Neural crest cell (in vitro differentiated cells): ENCODE measurements around the gene SORBS2. TPM values are rescaled to one million over a fixed set of nuclear protein-coding genes. Genes with fewer than 3 reads are reported as not detected.
A peak's percentile ranks its signal among the peaks of the same experiment; 100 is the strongest.

Source experiments
- DNase-seq: peaks from one replicate; pipeline ENCODE4 v3.0.0; 2021; ENCODE audit warnings: low read depth, mixed read lengths, low spot score
- H3K27ac Mint-ChIP-seq: one replicate; pipeline ENCODE4 v1.8.0; 2021; ENCODE audit warnings: mild to moderate bottlenecking, mixed read lengths; ENCODE audit not compliant: unreplicated experiment
- H3K27me3 Mint-ChIP-seq: 2 replicates; pipeline ENCODE4 v1.8.0; 2021; ENCODE audit warnings: low read depth, mild to moderate bottlenecking, mixed read lengths
- H3K36me3 Mint-ChIP-seq: 2 replicates; pipeline ENCODE4 v1.8.0; 2021; ENCODE audit warnings: low read depth, mild to moderate bottlenecking, mixed read lengths
- H3K4me1 Mint-ChIP-seq: 2 replicates; pipeline ENCODE4 v1.8.0; 2021; ENCODE audit warnings: mixed read lengths
- H3K4me3 Mint-ChIP-seq: one replicate; pipeline ENCODE4 v1.8.0; 2021; ENCODE audit warnings: mild to moderate bottlenecking, mixed read lengths
- H3K9me3 Mint-ChIP-seq: 2 replicates; pipeline ENCODE4 v1.8.0; 2021; ENCODE audit warnings: mixed read lengths
- CTCF ChIP-seq: fragments of 200-600 bp; sonication (generic); conservative IDR thresholded peaks from 2 replicates; pipeline ENCODE4 v1.5.0; 2021; ENCODE audit warnings: antibody characterized with exemption, mild to moderate bottlenecking
- total RNA-seq: library from RNA; stranded (reverse); gene quantifications from 2 replicates; pipeline ENCODE4 v1.2.1, GENCODE V29; 2021

The SORBS2 gene
- total RNA-seq, 1 donor from 2014 or later, result 42.3 TPM

- DNase-seq, result no peak
- H3K4me3 Mint-ChIP-seq, result no peak overlapping the region
- peaks cover 16% of the 10 kb centered on the region for H3K9me3 Mint-ChIP-seq
- peaks cover 4% of the 10 kb centered on the region for H3K36me3 Mint-ChIP-seq
- H3K27me3 Mint-ChIP-seq, result no peaks in the 10 kb centered on the region
- no peak overlapping the region for H3K27ac Mint-ChIP-seq
- H3K4me1 Mint-ChIP-seq, result no peaks in the 10 kb centered on the region
- TF ChIP-seq CTCF, result no peak
Measured at GRCh38 chr4:185840953-185841352, 29.0 kb upstream of the SORBS2 start.

GRCh38 chr4:185840201-185840600 is 28.2 kb upstream of the SORBS2 start:
- DNase-seq, result no peak
- Mint-ChIP-seq H3K4me1 (no peaks in the 10 kb centered on the region), H3K4me3 (no peak overlapping the region), H3K36me3 (no peaks in the 10 kb centered on the region), H3K27me3 (no peaks in the 10 kb centered on the region), H3K9me3 (peaks cover 10% of the 10 kb centered on the region), H3K27ac (no peak overlapping the region)
- TF ChIP-seq CTCF, result no peak

GRCh38 chr4:185839770-185840169 is 27.8 kb upstream of the SORBS2 start:
- Mint-ChIP-seq H3K36me3 (no peaks in the 10 kb centered on the region), H3K9me3 (peaks cover 10% of the 10 kb centered on the region), H3K27me3 (no peaks in the 10 kb centered on the region), H3K4me1 (no peaks in the 10 kb centered on the region), H3K27ac (no peak overlapping the region), H3K4me3 (no peak overlapping the region)
- DNase-seq, result no peak
- TF ChIP-seq CTCF, result no peak

- no peaks in the 10 kb centered on the region for H3K36me3 Mint-ChIP-seq
- no peaks in the 10 kb centered on the region for H3K27me3 Mint-ChIP-seq
- no peak for TF ChIP-seq CTCF
Measured at GRCh38 chr4:185839194-185839712, 27.3 kb upstream of the SORBS2 start.

GRCh38 chr4:185838514-185839193 is 26.7 kb upstream of the SORBS2 start:
- Mint-ChIP-seq H3K4me1 (peaks cover 4% of the 10 kb centered on the region), H3K36me3 (no peaks in the 10 kb centered on the region), H3K27ac (no peak overlapping the region), H3K4me3 (no peak overlapping the region), H3K27me3 (no peaks in the 10 kb centered on the region), H3K9me3 (peaks cover 5% of the 10 kb centered on the region)
- TF ChIP-seq CTCF, result no peak
- no peak for DNase-seq

More at GRCh38 chr4:185839194-185839712, 27.3 kb upstream of the SORBS2 start:
- peaks cover under 1% of the 10 kb centered on the region for H3K4me1 Mint-ChIP-seq
- no peak overlapping the region for H3K4me3 Mint-ChIP-seq
- H3K27ac Mint-ChIP-seq, result no peak overlapping the region
- H3K9me3 Mint-ChIP-seq, result peaks cover 6% of the 10 kb centered on the region
- peak; percentile 17 for DNase-seq
